HG02588 (cell line): ENCODE measurements around the gene KCNQ4.

ENCODE experiments used
- ATAC-seq: cut with Tn5 transposase; IDR thresholded peaks from one replicate; pipeline ENCODE4 v1.9.1; 2021; ENCODE audit warnings: mild to moderate bottlenecking, moderate library complexity; ENCODE audit not compliant: unreplicated experiment

Gene KCNQ4

GRCh38 chr1:40794974-40795715 is 11.6 kb downstream of the KCNQ4 start:
- no peak for ATAC-seq

DNA sequence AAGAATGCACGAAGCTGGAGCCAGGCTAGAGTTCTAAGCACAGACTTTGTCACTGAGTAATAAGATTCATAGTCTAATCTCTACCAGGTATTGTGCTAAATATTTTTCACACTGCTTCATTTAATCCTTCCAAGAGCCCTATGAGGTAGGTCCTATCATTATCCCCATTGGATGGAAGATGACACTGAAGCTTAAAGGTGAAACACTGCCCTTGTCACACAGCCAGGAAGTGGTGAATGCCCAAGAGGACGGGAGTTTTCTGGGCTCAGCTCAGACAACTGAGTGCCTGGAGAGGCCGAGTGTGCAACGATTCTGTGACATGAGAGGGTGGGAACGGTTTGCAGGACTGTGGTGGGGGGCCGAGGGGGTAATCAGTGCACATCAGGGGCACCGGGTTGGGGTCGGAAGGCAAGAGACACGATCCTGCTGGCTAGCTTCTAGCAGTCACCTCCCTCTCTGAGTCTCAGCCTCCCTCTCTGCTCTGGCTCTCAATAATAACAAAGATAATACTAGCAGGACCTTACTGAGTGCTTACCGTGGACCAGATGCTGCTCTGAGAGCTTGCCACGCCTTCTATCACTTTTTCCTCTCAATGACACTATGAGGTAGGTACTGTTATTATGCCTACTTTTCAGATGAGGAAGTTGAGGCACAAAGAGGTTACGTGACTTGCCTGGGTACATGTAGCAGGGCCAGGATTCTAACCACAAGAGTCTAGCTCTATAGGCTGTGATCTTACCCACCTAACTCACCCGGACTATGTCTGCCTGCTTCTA is 12.4 kb downstream of the KCNQ4 start:
- ATAC-seq: no peak

GRCh38 chr1:40796939-40797667 is 13.5 kb downstream of the KCNQ4 start:
- no peak for ATAC-seq

- no peak for ATAC-seq
Observed at GRCh38 chr1:40797668-40798010, 14.1 kb downstream of the KCNQ4 start.

- no peak for ATAC-seq
Observed at GRCh38 chr1:40798366-40799281, 15.0 kb downstream of the KCNQ4 start.

GRCh38 chr1:40799351-40799867 is 15.8 kb downstream of the KCNQ4 start:
- no peak for ATAC-seq

DNA sequence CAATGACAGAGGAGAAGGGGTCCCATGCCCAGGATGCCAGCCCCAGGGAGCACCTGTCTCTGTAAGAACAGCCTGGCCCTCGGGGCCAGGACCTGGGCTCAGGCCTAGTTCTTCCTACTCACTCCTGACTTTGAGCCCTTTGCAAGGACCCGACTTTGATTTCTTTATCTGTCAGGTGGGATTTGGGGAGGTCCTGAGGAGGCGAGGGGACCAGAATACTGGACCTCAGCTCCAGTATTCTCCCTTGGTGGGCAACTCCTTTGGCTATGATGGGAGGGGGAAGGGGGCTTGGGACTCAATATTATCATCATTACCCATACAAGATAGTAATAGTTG is 18.1 kb downstream of the KCNQ4 start:
- no peak for ATAC-seq

DNA sequence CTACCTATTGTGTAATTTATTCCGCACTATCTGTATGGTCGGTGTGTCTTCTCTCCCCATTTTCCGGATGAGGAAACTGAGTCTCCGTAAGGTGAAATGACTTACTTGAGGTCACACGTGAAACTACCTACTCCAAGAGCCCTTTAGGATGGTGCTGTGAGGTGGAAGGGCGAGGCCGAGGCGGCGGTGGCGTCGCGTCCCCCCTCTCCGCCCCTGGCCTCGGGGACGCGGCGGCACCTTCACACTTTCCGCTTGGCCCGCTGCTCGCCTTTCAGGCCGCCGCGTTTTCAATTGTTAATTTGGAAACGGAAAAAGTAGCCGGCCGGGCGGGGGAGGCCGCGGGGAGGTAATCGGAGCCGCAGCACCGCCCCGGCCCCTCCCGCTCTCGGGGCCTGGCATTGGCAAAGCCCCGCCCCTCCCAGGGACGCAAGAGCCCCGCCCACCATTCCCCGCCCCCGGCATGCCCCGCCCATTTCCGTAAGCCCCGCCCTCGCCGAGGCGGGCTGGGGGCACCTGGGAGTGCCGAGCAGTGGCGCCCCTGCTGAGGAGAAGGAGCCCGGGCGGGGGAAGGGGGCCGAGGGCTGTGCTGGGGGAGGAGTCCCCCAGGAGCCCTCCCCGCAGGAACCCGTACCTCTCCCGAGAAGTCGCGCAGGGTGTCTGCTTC is 18.6 kb downstream of the KCNQ4 start:
- ATAC-seq: peak; percentile 57

DNA sequence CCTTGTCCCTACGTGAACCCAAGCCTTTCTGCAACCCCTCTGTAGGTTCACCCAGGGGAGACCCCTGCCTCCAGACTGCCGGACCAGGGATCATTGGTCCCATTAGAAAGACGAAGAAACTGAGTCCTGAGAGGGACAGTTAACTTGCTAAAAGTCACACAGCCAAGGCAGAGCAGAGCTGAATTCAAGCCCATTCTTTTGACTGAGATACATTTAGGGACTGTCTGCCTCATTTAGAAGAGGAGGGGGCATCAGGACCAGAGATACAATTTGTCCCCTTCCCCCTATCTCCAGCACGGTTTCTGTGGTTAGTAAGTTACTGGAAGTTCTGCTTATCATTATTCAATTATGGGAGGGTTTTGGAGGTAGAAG is 19.1 kb downstream of the KCNQ4 start:
- ATAC-seq: no peak

DNA sequence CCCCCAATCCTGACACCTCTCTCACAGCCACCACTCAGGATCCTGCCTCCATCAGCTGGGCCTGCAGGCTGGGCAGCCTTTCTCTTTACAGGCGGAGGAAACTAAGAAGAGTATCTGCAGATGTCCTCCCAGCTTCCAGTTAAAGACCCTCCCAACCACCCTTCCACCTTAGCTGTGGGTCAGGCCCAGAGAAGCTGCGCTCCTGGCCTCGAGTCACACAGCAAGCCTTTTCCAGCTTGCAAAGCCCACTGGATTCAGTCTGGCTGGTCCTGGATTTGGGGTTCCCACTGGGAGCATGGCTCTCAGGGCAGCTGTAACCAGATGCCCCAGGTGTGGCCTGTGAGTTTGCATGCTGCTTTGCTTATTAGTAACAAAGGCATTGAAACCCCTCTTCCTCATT is 19.9 kb downstream of the KCNQ4 start:
- ATAC-seq: no peak

DNA sequence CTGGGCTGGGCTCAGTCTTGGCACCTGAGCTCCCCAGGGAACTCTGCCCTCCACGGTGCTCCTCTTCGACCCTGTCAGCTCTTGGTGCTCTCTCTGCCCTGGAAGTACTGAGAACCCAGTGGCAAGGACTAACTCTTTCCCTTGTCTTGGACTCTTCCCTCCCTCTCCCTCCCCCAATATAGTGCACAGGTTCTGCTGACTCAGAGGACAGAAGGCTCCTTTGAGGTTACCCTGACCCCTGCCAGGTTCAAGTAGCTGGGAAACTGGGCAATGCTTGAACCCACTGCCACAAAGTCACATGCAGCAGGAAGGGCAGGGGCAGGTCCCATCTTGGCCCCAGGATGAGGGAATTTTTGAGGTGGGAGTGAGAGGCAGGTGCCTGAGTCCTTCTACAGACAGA is 20.3 kb downstream of the KCNQ4 start:
- no peak for ATAC-seq

- no peak for ATAC-seq
Observed at GRCh38 chr1:40806240-40806639, 22.7 kb downstream of the KCNQ4 start.

- no peak for ATAC-seq
Observed at GRCh38 chr1:40806731-40807695, 23.4 kb downstream of the KCNQ4 start.

DNA sequence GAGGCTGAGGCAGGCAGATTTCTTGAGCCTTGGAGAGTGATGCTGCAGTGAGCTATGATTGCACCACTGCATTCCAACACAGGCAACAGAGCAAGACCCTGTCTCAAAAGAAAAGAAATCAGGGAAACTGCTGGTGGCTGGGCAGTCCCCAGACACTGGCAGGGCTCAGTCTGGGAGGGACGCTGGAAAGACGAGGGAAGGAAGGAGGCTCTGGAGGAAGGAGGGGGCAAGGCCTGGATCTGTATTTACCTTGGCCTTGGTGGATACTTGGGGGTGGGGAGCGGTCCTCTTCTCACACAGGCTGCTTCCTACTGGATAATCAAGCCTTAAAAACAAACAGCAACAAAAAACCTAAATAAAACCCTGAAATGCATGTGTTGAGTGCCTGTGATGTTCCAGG is 24.4 kb downstream of the KCNQ4 start:
- no peak for ATAC-seq

DNA sequence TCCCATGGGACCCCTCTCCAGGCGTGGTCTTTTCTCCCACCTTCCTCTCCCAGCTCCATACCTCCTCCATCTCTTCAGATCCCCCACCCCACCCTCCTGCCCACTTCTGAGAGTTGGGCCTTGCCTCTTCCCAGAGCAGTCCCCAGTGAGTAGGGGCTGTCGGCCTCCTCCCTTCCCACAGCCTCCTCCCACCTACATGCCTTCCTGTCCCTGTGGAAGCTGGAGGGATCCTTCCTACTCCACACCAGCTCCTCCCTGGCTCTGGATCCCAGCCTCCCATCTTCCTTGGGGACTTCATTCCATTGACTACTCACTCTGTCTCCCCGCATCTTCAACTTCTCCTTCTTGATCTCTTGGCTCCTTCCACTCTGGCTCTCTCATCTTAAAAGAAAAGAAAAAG is 24.9 kb downstream of the KCNQ4 start:
- no peak for ATAC-seq

DNA sequence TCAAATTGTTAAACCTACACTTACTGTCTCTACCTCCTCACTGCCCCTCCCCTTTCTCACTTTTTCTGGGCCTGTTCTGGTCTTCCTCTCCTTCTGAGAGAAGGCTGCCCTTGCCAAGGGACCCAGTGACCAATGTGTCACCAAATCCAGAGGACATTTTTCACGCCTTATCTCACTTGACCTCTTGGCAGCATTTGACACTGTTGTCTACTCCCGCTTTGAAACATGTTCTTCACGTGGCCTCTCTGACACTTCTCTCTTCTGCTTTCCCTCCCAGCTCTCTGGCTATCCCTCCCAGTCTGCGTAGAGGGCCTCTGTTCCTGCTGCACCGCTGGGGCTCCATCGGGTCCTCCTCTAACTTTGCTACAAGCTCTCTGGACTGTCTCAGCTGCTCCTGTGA is 25.3 kb downstream of the KCNQ4 start:
- no peak for ATAC-seq

- no peak for ATAC-seq
Observed at GRCh38 chr1:40810927-40811326, 27.3 kb downstream of the KCNQ4 start.

DNA sequence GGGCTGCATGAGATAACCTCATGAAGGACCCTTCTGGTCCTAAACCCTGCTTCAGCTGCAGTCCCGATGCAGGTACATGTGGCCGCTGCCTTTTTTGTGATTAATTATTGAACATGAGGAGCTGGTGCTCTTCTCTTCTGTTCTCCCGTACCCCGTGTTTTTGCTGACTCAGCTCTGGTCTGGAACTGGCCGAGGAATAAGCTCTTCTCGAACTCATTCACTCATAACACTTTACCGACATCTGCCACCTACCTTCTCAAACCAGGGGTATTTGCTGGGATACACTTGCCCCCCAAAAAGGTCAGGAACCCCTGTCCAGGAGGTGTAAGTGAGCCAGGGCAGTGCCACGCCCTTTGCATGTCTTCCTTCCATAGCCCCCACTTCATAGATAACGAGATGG is 31.8 kb downstream of the KCNQ4 start:
- ATAC-seq: no peak

DNA sequence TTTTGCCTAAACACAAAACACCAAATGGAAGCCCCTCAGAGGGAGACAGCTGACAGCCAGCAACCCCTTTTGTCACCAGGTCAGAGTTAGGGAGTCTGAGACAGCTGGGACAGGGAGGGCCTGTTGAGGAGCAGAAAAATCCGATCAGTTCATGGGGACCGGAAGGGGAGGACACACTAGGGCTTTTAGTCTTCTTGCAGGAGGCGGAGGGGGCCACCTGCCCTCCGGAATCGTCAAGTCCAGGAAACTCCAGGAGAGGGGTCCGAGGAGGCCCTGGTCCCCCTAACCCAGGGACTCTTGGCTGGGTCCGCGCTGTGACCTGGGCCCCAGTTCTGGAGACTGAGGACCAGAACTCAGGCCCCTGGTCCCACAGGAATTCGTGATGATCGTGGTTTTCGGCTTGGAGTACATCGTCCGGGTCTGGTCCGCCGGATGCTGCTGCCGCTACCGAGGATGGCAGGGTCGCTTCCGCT is 34.2 kb downstream of the KCNQ4 start:
- no peak for ATAC-seq
